OCI-LY1 (cell line): Measurements from ENCODE around the gene SLCO3A1.

Experiments
- CTCF ChIP-seq: fragments of 200-600 bp; sonication (generic), shearing (Covaris generic); IDR thresholded peaks from 2 replicates; pipeline ENCODE4 v1.5.1; 2017; ENCODE audit warnings: mild to moderate bottlenecking, antibody characterized with exemption, low read length, moderate library complexity, mixed read lengths
- EZH2 ChIP-seq: fragments of 200-600 bp; sonication (generic), shearing (Covaris generic); IDR thresholded peaks from 2 replicates; pipeline ENCODE4 v1.8.0; 2017; ENCODE audit warnings: borderline replicate concordance, mixed run types, mild to moderate bottlenecking, antibody characterized with exemption, low read length, moderate library complexity, mixed read lengths

- TF ChIP-seq CTCF, result no peak
- TF ChIP-seq EZH2, result no peak
Observed at GRCh38 chr15:92167451-92167850, 313.9 kb downstream of the SLCO3A1 start.
